GM18868 (cell line): ENCODE measurements around the gene ARHGAP10.
A peak's percentile ranks its signal among the peaks of the same experiment; 100 is the strongest.

Experiments used
- ATAC-seq: cut with Tn5 transposase; IDR thresholded peaks from one replicate; pipeline ENCODE4 v1.9.1; 2021; ENCODE audit warnings: mild to moderate bottlenecking, moderate library complexity; ENCODE audit not compliant: unreplicated experiment

Gene ARHGAP10

DNA sequence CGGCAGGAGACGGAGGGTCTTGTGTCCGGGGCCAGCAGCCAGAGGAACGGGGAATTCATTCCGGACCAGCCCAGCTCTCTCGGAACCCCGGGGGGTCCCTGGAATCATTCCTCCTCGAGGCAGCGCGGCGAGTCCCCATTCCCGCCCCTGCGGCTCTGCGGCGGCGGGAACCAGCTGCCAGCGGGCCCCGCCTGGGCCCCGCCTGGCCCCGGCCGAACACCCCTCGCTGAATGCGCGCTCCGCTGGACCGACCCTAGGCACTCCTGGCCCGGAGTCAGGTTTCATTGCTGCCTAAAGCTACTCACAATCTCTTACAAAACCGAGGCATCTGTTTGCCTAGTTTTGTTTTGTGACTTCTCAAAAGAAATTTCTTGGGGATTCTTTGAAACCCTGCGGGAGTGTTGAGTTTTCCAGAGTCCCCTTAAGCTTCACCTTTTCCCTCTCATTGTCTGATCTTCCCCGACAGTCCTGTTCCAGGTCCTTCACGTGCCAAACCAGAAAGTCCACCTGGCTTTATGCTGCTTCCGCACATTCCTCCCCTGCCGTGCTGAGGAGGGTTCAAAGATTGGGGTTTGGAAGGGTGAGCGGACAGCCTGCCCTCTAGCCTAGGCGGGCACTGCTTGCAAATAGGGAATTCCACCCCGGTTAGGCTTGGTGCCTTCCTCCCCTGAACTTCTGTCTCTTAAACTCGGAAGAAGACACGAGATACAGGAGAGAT is 789 bp downstream of the ARHGAP10 start:
- ATAC-seq, result peak; percentile 11

- no peak for ATAC-seq
Observed at GRCh38 chr4:147733716-147734344, 1.9 kb downstream of the ARHGAP10 start.

- ATAC-seq, result no peak
Observed at GRCh38 chr4:147734496-147734895, 2.6 kb downstream of the ARHGAP10 start.

- peak; percentile 38 for ATAC-seq
Observed at GRCh38 chr4:147735413-147736301, 3.8 kb downstream of the ARHGAP10 start.

DNA sequence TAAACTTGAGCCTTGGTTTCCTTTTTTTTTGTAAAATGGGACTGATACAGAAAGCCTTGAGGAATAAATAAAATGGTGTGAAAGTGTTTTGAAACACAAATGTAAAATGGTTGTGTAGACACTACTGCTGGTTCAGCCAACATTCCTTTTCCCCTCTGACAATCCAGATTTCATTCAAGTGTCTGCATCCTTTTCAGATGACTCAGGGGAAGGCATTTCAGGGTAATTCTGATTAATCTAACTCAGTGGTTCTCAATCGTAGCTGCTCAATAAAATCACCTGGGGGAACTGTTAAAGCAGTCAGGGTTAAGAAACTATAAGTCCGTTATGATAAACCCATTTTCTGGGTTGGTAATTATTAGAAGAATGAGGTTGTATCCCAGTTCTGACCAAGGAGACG is 4.6 kb downstream of the ARHGAP10 start:
- no peak for ATAC-seq

- ATAC-seq, result no peak
Observed at GRCh38 chr4:147737623-147738022, 5.7 kb downstream of the ARHGAP10 start.

DNA sequence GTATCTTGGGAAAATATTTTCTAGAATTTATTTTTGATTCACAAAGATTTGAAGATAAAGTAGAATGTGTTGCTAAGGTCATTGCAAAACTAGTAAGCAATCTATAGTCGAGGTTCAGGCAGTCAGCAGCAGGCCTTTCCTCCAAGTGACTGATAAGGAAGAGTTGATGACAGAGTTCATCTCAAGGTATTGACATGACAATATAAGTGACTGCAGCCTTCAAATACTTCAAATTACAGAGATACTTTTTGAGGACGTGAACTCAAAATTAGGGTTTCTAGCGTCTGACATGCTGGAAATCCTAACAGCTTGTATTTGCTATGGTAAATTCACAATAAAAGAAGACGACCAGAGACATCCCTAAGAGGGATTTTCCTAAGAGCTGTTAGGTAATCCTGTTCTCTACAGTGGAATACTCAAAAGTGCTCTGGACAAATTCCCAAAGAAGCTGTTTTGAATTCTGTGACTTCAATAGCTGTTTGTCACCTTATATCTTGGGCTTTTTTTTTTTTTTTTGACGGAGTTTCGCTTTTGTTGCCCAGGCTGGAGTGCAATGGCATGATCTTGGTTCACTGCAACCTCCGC is 7.4 kb downstream of the ARHGAP10 start:
- no peak for ATAC-seq

DNA sequence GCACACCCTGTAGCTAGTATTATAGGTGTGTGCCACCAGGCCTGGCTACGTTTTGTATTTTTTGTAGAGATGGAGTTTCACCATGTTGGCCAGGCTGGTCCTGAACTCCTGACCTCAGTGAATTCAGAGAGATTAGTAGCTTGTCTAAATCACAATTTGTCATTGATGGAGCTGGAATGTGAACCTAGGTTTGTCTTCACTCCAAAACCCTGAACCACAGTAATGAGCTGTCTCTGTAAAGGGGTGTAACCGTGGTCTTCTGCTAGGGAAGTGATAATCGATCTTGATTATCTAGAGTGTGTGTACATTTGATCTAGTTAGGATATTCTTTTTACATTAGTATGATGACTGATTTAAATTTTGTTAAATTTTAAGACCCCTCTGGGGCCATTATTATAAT is 8.3 kb downstream of the ARHGAP10 start:
- ATAC-seq, result no peak

- no peak for ATAC-seq
Observed at GRCh38 chr4:147741190-147741788, 9.4 kb downstream of the ARHGAP10 start.

DNA sequence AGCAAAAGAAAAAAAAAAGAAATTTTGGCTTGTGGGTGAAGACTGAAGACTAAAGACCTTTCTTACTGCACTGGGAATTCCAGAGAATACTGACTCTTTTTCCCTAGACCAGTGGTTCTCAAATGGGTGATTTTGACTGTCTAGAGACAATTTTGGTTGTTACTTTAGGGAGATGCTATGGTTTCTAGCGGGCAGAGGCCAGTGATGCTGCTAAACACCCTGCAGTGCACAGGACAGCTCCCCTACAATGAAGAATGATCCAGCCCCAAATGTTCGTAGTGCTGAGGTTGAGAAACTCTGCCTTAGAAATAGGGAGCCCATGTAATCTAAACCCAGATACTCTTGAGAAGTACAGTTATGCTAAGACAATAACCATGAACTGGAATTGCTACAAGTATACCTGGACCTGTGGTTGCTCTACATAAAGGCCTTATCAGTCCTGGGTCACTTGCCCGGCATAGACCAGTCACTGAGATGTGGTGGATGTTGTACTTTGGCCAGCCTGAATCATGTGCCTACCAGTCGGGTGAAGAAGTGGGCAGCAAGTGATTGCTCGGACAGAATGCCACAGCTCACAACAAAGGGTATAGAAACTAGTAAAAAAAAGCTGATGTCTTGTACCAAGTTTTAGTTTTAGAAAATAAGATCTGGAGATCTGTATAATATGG is 16.0 kb downstream of the ARHGAP10 start:
- ATAC-seq, result no peak

DNA sequence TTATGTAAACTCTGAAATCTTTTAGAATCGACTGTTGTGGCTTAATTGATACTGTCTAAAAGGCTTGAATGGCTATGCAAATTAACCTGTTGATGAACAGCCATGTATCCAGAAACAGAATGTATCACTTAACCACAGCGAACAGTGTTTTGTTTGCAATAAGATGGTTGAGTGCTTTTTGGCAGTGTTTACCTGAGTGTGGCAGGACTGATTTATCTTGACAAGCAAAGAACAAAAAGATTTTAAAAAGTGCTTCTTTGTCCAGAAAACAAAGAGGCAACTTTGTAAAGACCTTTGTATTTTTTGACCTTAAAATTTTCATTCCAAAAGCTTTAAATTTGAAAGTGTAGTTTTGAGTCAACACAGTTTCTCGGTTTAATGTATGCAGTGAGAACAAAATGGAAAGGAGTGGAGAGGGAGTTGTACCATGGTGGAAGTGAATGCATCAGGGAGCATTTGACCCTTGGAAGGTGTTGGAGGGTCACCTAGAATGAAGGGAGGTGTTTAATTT is 18.0 kb downstream of the ARHGAP10 start:
- ATAC-seq, result peak; percentile 95

DNA sequence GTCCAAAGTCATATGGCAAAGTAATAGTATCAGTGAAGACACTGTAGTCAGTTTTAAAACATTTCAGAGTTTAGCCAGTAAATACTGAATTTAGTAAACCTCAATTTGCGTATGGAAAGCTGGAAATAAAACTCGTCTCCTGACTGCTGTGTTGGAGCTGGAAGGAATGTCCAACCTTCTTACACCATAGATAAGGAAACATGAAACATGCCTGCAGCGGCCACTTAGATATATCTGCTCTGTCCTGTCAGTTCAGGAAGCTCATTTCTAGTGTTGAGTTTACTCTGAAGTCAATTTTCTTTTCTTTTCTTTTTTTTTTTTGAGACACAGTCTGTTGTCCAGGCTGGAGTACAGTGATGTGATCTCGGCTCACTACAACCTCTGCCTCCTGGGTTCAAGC is 21.2 kb downstream of the ARHGAP10 start:
- no peak for ATAC-seq

DNA sequence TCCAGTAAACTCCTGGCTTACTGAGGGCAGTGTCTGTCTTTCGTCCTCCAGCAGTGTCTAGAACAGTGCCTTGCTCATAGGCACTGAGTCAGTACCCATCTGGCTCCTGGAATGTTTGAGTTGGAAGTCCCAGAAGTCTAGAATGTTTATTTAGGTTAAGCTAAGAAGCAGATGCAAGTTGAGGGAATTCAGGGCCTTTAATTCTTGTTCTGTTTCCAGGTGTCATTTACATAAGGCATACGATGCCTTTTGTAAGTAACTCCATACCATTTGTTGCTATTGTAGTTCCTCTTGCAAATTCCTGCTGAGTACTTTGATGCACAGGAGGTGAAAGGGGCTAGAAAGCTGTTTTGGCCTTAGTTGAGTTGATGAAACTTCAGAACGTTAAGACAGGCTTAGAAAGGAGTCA is 22.2 kb downstream of the ARHGAP10 start:
- ATAC-seq, result no peak

- peak; percentile 62 for ATAC-seq
Observed at GRCh38 chr4:147755561-147756295, 23.8 kb downstream of the ARHGAP10 start.

DNA sequence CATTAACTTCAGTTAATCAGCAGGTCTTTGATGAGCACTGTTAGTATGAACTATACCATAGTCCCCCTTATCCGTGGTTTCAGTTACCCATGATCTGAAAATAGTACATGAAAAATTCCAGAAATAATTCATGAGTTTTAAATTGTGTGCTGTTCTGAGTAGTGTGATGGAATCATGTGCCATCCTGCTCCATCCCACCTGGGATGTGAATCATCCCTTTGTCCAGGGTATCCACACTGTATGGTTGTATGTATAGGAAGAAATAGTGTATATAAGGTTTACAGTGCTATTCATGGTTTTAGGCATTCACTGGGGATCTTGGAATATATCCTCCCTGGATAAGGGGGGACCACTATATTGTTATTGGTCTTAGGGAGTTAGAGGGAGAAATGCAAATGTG is 24.5 kb downstream of the ARHGAP10 start:
- ATAC-seq, result no peak

GRCh38 chr4:147760176-147760575 is 28.3 kb downstream of the ARHGAP10 start:
- ATAC-seq, result no peak

DNA sequence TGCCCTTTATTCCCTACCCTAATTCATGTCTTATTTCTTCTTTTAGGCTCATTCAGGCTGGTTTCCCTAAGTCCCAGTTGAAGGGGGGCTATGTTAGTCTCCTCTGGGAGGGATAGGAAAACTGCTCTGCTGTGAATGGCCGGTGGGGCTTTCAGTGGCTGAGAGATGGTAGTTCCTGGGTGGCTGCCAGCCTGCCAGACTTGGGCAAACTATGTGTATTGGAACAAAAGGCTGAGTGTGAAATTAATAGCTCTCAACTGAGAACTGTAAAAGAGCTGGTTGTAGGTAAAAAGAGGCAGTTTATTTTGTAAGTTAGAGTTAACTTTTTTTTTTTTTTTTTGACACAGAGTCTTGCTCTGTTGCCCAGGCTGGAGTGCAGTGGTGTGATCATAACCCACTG is 28.8 kb downstream of the ARHGAP10 start:
- peak; percentile 27 for ATAC-seq

- peak; percentile 73 for ATAC-seq
Observed at GRCh38 chr4:147761218-147761883, 29.5 kb downstream of the ARHGAP10 start.

DNA sequence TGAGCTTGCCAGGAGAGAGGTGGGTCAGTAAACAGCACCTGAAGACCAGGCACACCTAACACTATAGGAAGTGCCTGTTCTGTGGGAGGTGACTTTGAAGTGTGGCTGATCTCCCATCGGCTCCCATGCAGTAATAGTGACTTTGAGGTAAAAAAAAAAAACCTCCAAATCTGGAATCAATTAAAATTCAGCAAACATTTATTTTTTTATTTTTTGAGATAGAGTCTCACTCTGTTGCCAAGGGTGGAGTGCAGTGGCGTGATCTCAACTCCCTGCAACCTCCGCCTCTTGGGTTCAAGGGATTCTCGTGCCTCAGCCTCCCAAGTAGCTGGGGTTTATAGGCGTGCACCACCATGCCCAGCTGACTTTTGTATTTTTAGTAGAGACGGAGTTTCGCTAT is 32.4 kb downstream of the ARHGAP10 start:
- ATAC-seq, result no peak
